GM13976 (cell line): ENCODE measurements around the gene SERPINE2.
A peak's percentile ranks its signal among the peaks of the same experiment; 100 is the strongest.

ENCODE experiments used
- DNase-seq: peaks from one replicate; pipeline ENCODE4 v3.0.0; 2012; ENCODE audit warnings: low spot score
- CTCF ChIP-seq: IDR thresholded peaks from 2 replicates; pipeline ENCODE4 v1.5.1; 2012; ENCODE audit warnings: borderline replicate concordance, mild to moderate bottlenecking; ENCODE audit not compliant: insufficient read depth; ENCODE audit errors: extremely low read depth, missing control alignments, control extremely low read depth
- in situ Hi-C: fragments of 300-500 bp; cut with MboI; formaldehyde crosslinking; loops from one replicate; pipeline ENCODE4 v1.12.0; 2022; ENCODE audit warnings: low sequenced_read_pairs, mixed read lengths, inconsistent platforms; ENCODE audit not compliant: unreplicated experiment

The SERPINE2 gene

GRCh38 chr2:223969315-223969714 is 69.8 kb downstream of the SERPINE2 start:
- no peak for TF ChIP-seq CTCF
- DNase-seq: no peak
- in situ Hi-C loops: no loop called here

GRCh38 chr2:223967981-223968380 is 71.1 kb downstream of the SERPINE2 start:
- DNase-seq: no peak
- in situ Hi-C loops: no loop called here
- TF ChIP-seq CTCF: no peak

- no peak for DNase-seq
- in situ Hi-C loops: no loop called here
- TF ChIP-seq CTCF: no peak
Observed at GRCh38 chr2:223959688-223960087, 79.4 kb downstream of the SERPINE2 start.

- peak; percentile 94 for DNase-seq
- no peak for TF ChIP-seq CTCF
- in situ Hi-C loops: no loop called here
Observed at GRCh38 chr2:223957092-223957851, 81.8 kb downstream of the SERPINE2 start, which contains the start of gene MRPL44. Gene MRPL44, plus strand, starts transcription at chr2:223957463. Its CDS starts 10 bp downstream, at chr2:223957473.

- in situ Hi-C loops: no loop called here
Observed at GRCh38 chr2:223956300-223956699, 82.8 kb downstream of the SERPINE2 start.

GRCh38 chr2:223954401-223954800 is 84.7 kb downstream of the SERPINE2 start:
- no peak for DNase-seq
- no peak for TF ChIP-seq CTCF
- in situ Hi-C loops: no loop called here

More at GRCh38 chr2:223956300-223956699, 82.8 kb downstream of the SERPINE2 start:
- TF ChIP-seq CTCF: no peak
- no peak for DNase-seq
